Measurements from ENCODE around the gene GNG7.
"Not testable (repeated sequence)": the region's sequence is repeated elsewhere in the genome, so short reads cannot be mapped to it uniquely, and the experiment has no call there.

GNG7 gene

GRCh38 chr19:2627319-2627829 lies 75.1 kb downstream of the GNG7 start:
- peaks cover 11% of the 10 kb centered on the region for H3K36me3 ChIP-seq (replicated peaks; ENCODE audit: low read depth, low read length)
- no peaks in the 10 kb centered on the region for H3K79me2 ChIP-seq (ENCODE audit: low read length)
- no peak overlapping the region for H2AFZ ChIP-seq (ENCODE audit: low read depth, low read length)
- 0 out of 2 replicates have a peak overlapping the region, but pooled peaks have one; percentile 3 for H3K9ac ChIP-seq (ENCODE audit: low read length)
- H3K4me1 ChIP-seq (ENCODE audit: low read length) = peaks cover 38% of the 10 kb centered on the region
- H3K9me3 ChIP-seq (ENCODE audit: insufficient read depth, low read length) = peaks cover 18% of the 10 kb centered on the region
- H3K27me3 ChIP-seq (ENCODE audit: low read depth, low read length) = 0 out of 2 replicates have a peak, but pooled peaks cover 3% of the 10 kb centered on the region
- no peak overlapping the region for H3K27ac ChIP-seq (ENCODE audit: low read length)
- H4K20me1 ChIP-seq (ENCODE audit: insufficient read depth, low read length) = no peaks in the 10 kb centered on the region
- H3K4me3 ChIP-seq (ENCODE audit: low read length) = peak overlapping the region; percentile 36
- H3K4me2 ChIP-seq (ENCODE audit: low read length) = peak overlapping the region; percentile 60
- no peak for TF ChIP-seq CTCF (IDR thresholded peaks at IDR 0.05; ENCODE audit: low read depth, low read length)
- no peak for TF ChIP-seq EZH2phosphoT487 (IDR thresholded peaks at IDR 0.05; ENCODE audit: low read depth)

GRCh38 chr19:2625434-2625833 lies 77.1 kb downstream of the GNG7 start:
- Histone ChIP-seq H3K9me3 (ENCODE audit: insufficient read depth, low read length) (peaks cover 10% of the 10 kb centered on the region), H3K27ac (ENCODE audit: low read length) (no peak overlapping the region), H3K4me1 (ENCODE audit: low read length) (peaks cover 45% of the 10 kb centered on the region), H3K4me3 (ENCODE audit: low read length) (no peak overlapping the region), H3K36me3 (replicated peaks; ENCODE audit: low read depth, low read length) (peaks cover 4% of the 10 kb centered on the region), H3K79me2 (ENCODE audit: low read length) (no peaks in the 10 kb centered on the region), H3K9ac (ENCODE audit: low read length) (no peak overlapping the region), H2AFZ (ENCODE audit: low read depth, low read length) (no peak overlapping the region), H4K20me1 (ENCODE audit: insufficient read depth, low read length) (no peaks in the 10 kb centered on the region), H3K27me3 (ENCODE audit: low read depth, low read length) (0 out of 2 replicates have a peak, but pooled peaks cover 3% of the 10 kb centered on the region), H3K4me2 (ENCODE audit: low read length) (no peak overlapping the region)
- no peak for TF ChIP-seq CTCF (IDR thresholded peaks at IDR 0.05; ENCODE audit: low read depth, low read length)
- no peak for TF ChIP-seq EZH2phosphoT487 (IDR thresholded peaks at IDR 0.05; ENCODE audit: low read depth)

- no peaks in the 10 kb centered on the region for H4K20me1 ChIP-seq (ENCODE audit: insufficient read depth, low read length)
- no peaks in the 10 kb centered on the region for H3K79me2 ChIP-seq (ENCODE audit: low read length)
- H3K9me3 ChIP-seq (ENCODE audit: insufficient read depth, low read length) = 0 out of 2 replicates have a peak, but pooled peaks cover 6% of the 10 kb centered on the region
- peaks cover 2% of the 10 kb centered on the region for H3K36me3 ChIP-seq (replicated peaks; ENCODE audit: low read depth, low read length)
- H3K4me3 ChIP-seq (ENCODE audit: low read length) = no peak overlapping the region
- H3K27me3 ChIP-seq (ENCODE audit: low read depth, low read length) = 0 out of 2 replicates have a peak, but pooled peaks cover 3% of the 10 kb centered on the region
- TF ChIP-seq CTCF (IDR thresholded peaks at IDR 0.05; ENCODE audit: low read depth, low read length) = no peak
- TF ChIP-seq EZH2phosphoT487 (IDR thresholded peaks at IDR 0.05; ENCODE audit: low read depth) = no peak
- no peak overlapping the region; the same call in 1 of the 2 replicates for H3K4me2 ChIP-seq (ENCODE audit: low read length)
- H3K9ac ChIP-seq (ENCODE audit: low read length) = no peak overlapping the region
- H2AFZ ChIP-seq (ENCODE audit: low read depth, low read length) = no peak overlapping the region
- H3K27ac ChIP-seq (ENCODE audit: low read length) = no peak overlapping the region
- H3K4me1 ChIP-seq (ENCODE audit: low read length) = peaks cover 51% of the 10 kb centered on the region
Observed at GRCh38 chr19:2624537-2625091, 77.9 kb downstream of the GNG7 start.

GRCh38 chr19:2623798-2624197 lies 78.7 kb downstream of the GNG7 start:
- Histone ChIP-seq H4K20me1 (ENCODE audit: insufficient read depth, low read length) (no peaks in the 10 kb centered on the region), H3K9ac (ENCODE audit: low read length) (no peak overlapping the region), H3K4me2 (ENCODE audit: low read length) (peak overlapping the region; percentile 16), H3K9me3 (ENCODE audit: insufficient read depth, low read length) (0 out of 2 replicates have a peak, but pooled peaks cover 6% of the 10 kb centered on the region), H2AFZ (ENCODE audit: low read depth, low read length) (no peak overlapping the region), H3K4me1 (ENCODE audit: low read length) (peaks cover 59% of the 10 kb centered on the region), H3K27me3 (ENCODE audit: low read depth, low read length) (0 out of 2 replicates have a peak, but pooled peaks cover 3% of the 10 kb centered on the region), H3K36me3 (replicated peaks; ENCODE audit: low read depth, low read length) (peaks cover 2% of the 10 kb centered on the region), H3K4me3 (ENCODE audit: low read length) (no peak overlapping the region), H3K79me2 (ENCODE audit: low read length) (no peaks in the 10 kb centered on the region), H3K27ac (ENCODE audit: low read length) (no peak overlapping the region)
- no peak for TF ChIP-seq EZH2phosphoT487 (IDR thresholded peaks at IDR 0.05; ENCODE audit: low read depth)
- TF ChIP-seq CTCF (IDR thresholded peaks at IDR 0.05; ENCODE audit: low read depth, low read length) = no peak

GRCh38 chr19:2622371-2622961 lies 80.0 kb downstream of the GNG7 start:
- not testable (repeated sequence) for H3K79me2 ChIP-seq (ENCODE audit: low read length); H3K36me3 ChIP-seq (replicated peaks; ENCODE audit: low read depth, low read length); H4K20me1 ChIP-seq (ENCODE audit: insufficient read depth, low read length); H3K27me3 ChIP-seq (ENCODE audit: low read depth, low read length); H3K27ac ChIP-seq (ENCODE audit: low read length); H3K9me3 ChIP-seq (ENCODE audit: insufficient read depth, low read length)
- Histone ChIP-seq H2AFZ (ENCODE audit: low read depth, low read length) (peak overlapping the region; percentile 57; the same call in 1 of the 2 replicates), H3K4me1 (ENCODE audit: low read length) (peaks cover 64% of the 10 kb centered on the region), H3K4me3 (ENCODE audit: low read length) (peak overlapping the region; percentile 63), H3K4me2 (ENCODE audit: low read length) (peak overlapping the region; percentile 96), H3K9ac (ENCODE audit: low read length) (peak overlapping the region; percentile 65)
